Osteocyte (in vitro differentiated cells): Measurements from ENCODE around the gene RAET1L. TPM values are rescaled to one million over a fixed set of nuclear protein-coding genes. Genes with fewer than 3 reads are reported as not detected.

ENCODE experiments used
- DNase-seq: peaks from one replicate; pipeline ENCODE4 v3.0.0; 2021; ENCODE audit warnings: mixed read lengths; ENCODE audit not compliant: unreplicated experiment; ENCODE audit errors: extremely low spot score
- H3K27ac Mint-ChIP-seq: one replicate; pipeline ENCODE4 v1.8.0; 2021; ENCODE audit warnings: mild to moderate bottlenecking, mixed read lengths; ENCODE audit not compliant: unreplicated experiment
- H3K27me3 Mint-ChIP-seq: one replicate; pipeline ENCODE4 v1.8.0; 2021; ENCODE audit warnings: mixed read lengths; ENCODE audit not compliant: unreplicated experiment
- H3K36me3 Mint-ChIP-seq: one replicate; pipeline ENCODE4 v1.8.0; 2021; ENCODE audit warnings: mixed read lengths; ENCODE audit not compliant: unreplicated experiment
- H3K4me1 Mint-ChIP-seq: one replicate; pipeline ENCODE4 v1.8.0; 2021; ENCODE audit warnings: mixed read lengths; ENCODE audit not compliant: unreplicated experiment
- H3K4me3 Mint-ChIP-seq: one replicate; pipeline ENCODE4 v1.8.0; 2021; ENCODE audit warnings: mild to moderate bottlenecking, moderate library complexity, mixed read lengths; ENCODE audit not compliant: unreplicated experiment
- H3K9me3 Mint-ChIP-seq: one replicate; pipeline ENCODE4 v1.8.0; 2021; ENCODE audit warnings: mixed read lengths; ENCODE audit not compliant: unreplicated experiment
- total RNA-seq: library from RNA; stranded (reverse); gene quantifications from 2 replicates; pipeline ENCODE4 v1.2.1, GENCODE V29; 2021
- TF ChIP-seq, protein P1 (sequence below): fragments of 200-600 bp; sonication (generic); IDR thresholded peaks from 2 replicates; pipeline ENCODE4 v1.5.0; 2021; ENCODE audit warnings: antibody characterized with exemption, mild to moderate bottlenecking, moderate library complexity

RAET1L gene
- total RNA-seq, 1 donor from 2014 or later, result not detected

DNA sequence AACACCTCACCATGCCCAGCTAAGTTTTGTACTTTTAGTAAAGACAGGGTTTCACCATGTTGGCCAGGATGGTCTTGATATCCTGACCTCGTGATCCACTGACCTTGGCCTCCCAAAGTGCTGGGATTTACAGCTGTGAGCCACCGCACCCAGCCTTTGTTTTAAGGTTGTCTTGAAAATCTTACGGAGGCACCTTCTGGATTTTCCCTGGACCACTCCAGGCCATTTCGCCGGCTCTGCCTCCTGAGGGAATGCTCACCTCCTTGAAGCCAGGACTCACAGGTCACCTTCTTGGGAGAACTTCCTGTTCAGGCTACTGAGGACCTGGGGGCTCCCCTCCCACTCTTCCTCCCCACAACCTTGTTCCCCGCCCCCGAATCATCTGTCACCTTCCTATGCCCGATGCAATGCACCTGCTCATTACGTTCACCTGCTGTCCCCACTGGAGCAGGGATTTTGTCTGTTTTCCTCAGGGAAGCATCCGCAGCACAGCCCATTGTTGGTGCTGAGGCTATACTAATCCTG lies 19.4 kb upstream of the RAET1L start:
- Mint-ChIP-seq H3K9me3 (no peaks in the 10 kb centered on the region), H3K27ac (no peak overlapping the region), H3K4me3 (no peak overlapping the region), H3K36me3 (no peaks in the 10 kb centered on the region), H3K4me1 (no peaks in the 10 kb centered on the region), H3K27me3 (peaks cover 67% of the 10 kb centered on the region)
- DNase-seq, result no peak
- TF ChIP-seq, protein P1, sequence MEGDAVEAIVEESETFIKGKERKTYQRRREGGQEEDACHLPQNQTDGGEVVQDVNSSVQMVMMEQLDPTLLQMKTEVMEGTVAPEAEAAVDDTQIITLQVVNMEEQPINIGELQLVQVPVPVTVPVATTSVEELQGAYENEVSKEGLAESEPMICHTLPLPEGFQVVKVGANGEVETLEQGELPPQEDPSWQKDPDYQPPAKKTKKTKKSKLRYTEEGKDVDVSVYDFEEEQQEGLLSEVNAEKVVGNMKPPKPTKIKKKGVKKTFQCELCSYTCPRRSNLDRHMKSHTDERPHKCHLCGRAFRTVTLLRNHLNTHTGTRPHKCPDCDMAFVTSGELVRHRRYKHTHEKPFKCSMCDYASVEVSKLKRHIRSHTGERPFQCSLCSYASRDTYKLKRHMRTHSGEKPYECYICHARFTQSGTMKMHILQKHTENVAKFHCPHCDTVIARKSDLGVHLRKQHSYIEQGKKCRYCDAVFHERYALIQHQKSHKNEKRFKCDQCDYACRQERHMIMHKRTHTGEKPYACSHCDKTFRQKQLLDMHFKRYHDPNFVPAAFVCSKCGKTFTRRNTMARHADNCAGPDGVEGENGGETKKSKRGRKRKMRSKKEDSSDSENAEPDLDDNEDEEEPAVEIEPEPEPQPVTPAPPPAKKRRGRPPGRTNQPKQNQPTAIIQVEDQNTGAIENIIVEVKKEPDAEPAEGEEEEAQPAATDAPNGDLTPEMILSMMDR, result no peak

DNA sequence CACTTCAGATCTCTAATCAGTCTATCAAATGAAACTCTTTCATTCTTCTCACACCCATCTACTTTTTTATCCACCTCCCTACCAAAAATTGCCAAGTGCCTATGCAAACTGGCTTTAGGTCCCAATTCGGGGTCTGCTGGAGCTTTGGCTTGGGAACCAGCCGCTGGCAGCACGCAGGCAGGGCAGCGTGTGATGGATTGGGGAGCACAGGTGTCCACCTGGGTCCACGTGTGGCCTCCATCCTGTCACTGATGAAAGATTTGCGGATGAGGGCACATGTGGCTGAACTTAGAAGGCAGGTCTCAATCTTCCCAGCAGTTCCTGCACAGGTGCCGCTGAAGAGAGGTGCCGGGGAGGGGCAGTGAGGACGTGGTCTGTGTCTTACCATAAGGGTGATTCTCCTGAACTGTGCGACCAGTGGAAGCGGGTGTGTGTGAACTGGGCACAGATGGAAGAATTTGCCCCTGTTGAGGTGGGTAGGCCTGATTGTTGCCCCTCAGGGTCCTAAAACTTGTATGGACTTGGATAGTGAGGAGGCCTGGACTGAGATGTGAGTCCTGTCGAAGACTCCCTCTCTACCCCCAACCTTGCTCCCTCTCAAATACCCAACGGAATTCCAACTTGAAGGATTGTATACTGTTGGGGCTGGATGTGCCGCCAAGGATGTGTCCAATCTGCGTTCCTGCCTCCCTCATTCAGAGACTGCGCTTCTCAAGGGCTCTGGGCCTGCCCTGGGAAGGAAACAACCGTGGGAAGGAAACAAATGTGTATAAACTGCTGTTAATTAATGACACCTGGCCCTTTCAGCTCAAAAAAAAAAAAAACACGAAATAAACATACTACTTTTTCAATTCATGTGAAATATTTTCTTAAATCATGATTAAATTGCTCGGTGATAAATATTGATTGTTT lies 18.4 kb upstream of the RAET1L start:
- TF ChIP-seq, protein P1, result no peak
- H3K4me1 Mint-ChIP-seq, result no peaks in the 10 kb centered on the region
- no peak overlapping the region for H3K27ac Mint-ChIP-seq

DNA sequence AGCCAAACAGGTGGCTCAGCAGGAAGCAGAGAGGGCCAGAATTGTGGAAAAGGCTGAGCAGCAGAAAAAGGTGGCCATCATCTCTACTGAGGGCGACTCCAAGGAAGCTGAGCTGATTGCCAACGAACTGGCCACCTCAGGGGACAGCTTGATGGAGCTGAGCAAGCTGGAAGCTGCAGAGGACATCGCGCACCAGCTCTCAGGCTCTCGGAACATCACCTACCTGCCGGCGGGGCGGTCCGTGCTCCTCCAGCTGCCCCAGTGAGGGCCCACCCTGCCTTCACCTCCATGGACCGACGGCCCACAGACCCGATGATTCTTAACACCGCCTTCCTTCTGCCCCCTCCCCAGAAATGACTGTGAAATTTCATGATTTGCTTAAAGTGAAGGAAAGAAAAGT lies 17.8 kb upstream of the RAET1L start:
- Mint-ChIP-seq H3K4me1 (peaks cover 3% of the 10 kb centered on the region), H3K4me3 (no peak overlapping the region), H3K9me3 (no peaks in the 10 kb centered on the region), H3K36me3 (no peaks in the 10 kb centered on the region), H3K27me3 (peaks cover 77% of the 10 kb centered on the region), H3K27ac (no peak overlapping the region)
- DNase-seq, result no peak
- TF ChIP-seq, protein P1, result no peak

More for the DNA sequence above, 18.4 kb upstream of the RAET1L start:
- no peak for DNase-seq
- H3K27me3 Mint-ChIP-seq, result peaks cover 74% of the 10 kb centered on the region
- H3K36me3 Mint-ChIP-seq, result no peaks in the 10 kb centered on the region
- no peaks in the 10 kb centered on the region for H3K9me3 Mint-ChIP-seq
- H3K4me3 Mint-ChIP-seq, result no peak overlapping the region

DNA sequence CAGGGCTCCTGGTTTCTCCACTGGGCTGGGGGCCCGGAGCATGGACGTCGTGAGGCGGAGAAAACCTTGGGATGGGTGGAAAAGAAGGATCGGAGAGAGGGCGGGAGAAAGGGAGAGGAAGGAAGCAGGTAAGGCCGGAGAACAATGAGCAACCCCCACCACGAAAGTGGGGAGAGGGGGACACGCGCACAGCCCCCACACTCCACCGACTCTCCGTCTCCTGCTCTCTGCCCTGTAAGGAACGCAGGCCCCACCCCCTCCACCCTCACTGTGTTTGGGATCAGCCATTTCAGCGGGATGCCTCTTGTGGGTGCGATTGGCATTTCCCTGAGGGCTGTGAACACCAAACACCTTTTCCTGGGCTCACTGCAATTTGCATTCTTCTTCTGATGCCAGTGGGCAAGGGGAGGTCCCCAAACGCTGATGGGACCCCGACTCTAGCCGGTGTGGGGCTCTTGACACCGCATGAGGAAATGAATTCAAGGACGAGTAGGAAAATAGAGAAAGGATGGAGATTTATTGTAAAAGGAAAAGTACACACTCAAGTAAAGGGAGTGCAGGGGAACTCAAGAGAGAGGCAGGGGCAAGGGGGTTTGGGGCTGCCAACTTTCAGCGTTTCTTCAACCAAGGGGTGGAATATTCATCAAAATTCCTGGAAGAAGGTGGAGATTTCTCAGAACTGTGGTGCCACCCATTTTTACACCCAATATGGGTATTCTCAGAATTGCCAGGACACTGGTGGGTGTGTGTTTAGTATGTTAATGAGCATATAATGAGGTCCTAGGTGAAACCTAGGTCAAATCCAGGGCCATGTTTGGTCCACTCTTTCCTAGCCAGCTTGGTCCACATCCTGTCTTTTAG lies 13.1 kb upstream of the RAET1L start:
- H3K27ac Mint-ChIP-seq, result no peak overlapping the region
- TF ChIP-seq, protein P1, result no peak
- H3K36me3 Mint-ChIP-seq, result no peaks in the 10 kb centered on the region
- peaks cover 93% of the 10 kb centered on the region for H3K27me3 Mint-ChIP-seq
- H3K4me1 Mint-ChIP-seq, result peaks cover 13% of the 10 kb centered on the region
- no peak for DNase-seq
- no peak overlapping the region for H3K4me3 Mint-ChIP-seq
- peaks cover 6% of the 10 kb centered on the region for H3K9me3 Mint-ChIP-seq
